Measurements from ENCODE around the gene ENTPD6.

Gene ENTPD6

GRCh38 chr20:25188218-25188617, 7.3 kb upstream of the ENTPD6 start:
- DNase-seq, result no peak

DNA sequence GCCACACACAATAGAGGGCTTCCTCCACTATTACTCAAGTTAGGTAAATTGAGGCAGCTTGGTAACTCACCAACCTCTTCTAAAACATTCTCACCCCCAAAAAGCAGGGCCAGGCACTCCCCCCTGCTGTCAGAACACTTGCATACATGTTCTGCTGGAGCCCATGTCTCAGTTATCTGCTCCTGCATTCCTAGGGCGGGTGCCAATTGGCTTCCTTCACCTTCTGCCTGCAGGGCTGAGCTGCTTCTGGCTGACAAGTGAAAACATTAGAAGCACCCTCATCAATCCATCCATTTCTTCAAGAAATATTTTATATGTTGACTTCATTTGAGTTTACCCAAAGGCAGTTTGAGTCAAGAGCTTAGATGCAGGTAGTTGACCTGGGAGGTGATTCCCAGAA, 4.5 kb upstream of the ENTPD6 start:
- no peak for DNase-seq

DNA sequence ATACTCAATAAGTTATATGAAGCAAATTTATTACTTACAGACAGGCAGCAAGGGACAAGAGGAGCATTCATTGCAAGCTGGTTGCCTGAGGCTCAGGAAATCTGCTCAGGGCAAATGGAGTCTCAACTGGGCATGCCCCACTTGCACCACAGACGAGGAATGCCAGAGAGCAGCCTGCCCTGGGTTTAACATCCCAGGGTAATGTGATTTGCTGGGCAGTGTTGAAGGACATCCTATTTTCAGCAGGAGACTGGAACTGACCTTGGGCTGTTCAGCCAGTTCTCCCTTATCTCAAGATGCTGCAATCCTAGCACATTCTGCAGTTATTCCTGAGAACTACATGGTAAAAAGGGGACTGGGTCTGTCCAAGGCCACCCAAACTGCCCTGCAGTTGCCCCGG, 3.8 kb upstream of the ENTPD6 start:
- no peak for DNase-seq

GRCh38 chr20:25193843-25194242, 1.7 kb upstream of the ENTPD6 start:
- no peak for DNase-seq

DNA sequence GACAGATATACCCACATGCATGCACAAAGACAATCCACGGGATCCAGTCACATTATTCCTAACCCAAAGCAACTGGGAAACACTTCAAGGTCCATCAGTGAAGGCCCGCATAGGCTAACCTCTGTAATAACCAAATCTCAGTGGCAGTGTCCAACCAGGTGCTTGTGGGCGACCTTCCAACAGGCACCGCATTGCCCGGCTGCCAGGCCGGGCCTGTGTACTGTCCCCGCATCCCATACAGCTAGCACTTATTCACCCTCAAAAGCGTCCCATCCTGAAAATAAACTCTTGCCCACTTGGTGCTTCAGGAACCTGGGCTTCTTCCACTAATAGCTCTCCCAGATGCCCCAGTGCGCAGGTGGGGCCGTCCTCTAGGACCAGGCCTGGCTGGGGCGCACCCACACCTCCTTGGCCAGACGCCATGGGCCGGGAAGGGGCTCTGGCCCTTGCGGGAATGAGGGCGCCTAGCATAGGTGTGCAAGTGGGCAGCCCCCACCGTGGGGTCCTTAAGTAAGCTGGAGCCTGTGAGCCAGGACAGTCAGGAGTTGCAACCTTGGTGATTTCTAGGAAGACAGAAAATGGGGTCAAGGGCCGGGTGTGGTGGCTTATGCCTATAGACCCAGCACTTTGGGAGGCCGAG, 1.1 kb upstream of the ENTPD6 start:
- DNase-seq, result no peak

DNA sequence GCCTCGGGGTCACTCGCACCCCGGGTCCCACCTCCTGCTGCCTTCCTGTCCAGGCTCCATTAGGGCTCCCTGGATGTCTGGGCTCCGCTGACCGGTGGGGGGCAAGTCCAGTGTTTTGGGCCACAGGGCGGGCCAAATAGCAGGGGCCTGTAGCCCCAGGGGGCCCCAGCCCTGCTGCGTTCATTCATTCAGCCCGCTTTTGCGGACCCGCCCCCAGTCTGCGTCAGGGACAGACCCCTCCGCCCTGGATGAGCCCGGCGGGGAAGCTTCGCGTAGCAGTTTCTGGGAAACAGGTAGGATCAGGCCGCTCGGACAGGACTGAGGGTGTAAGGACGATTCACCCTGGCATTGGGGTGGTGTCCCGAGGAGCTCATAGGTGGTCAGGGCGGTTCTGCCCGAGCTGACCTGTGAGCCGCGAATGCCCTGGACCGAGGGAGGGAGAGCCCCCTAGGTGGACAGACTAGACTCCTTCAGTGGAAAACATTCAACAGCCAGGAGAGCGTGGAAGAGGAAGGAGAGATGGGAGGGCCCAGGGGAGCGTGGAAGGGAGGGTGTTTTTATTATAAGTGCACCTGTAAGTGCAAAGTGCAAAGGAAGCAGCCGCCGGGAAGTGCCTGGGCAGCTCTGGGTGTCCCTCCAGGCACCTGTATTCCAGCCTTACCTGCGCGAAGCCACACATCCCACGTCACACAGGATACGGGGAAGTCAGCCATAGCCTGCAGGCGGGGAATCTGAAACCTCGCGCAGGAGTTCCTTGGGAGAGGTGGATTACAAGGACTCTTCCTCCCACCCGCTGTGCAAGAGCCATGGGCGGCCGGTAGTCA, 662 bp downstream of the ENTPD6 start:
- no peak for DNase-seq

DNA sequence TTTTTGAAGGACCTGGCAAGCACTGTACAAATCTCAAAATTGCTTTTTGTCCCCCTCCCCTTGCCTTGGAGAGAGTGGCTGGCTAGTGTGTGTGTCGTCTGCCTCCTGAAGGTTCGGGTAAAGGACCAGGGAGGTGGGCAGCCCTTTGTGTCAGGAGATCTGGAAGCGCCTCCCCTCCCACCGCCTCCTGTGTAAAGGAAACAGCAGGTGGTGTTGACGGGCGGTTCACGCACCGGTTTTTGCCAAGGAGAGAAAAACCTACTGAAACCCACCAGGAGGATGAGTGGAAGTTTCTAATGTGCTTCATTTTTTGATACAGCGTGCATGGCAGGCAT, 1.2 kb downstream of the ENTPD6 start:
- DNase-seq, result no peak

DNA sequence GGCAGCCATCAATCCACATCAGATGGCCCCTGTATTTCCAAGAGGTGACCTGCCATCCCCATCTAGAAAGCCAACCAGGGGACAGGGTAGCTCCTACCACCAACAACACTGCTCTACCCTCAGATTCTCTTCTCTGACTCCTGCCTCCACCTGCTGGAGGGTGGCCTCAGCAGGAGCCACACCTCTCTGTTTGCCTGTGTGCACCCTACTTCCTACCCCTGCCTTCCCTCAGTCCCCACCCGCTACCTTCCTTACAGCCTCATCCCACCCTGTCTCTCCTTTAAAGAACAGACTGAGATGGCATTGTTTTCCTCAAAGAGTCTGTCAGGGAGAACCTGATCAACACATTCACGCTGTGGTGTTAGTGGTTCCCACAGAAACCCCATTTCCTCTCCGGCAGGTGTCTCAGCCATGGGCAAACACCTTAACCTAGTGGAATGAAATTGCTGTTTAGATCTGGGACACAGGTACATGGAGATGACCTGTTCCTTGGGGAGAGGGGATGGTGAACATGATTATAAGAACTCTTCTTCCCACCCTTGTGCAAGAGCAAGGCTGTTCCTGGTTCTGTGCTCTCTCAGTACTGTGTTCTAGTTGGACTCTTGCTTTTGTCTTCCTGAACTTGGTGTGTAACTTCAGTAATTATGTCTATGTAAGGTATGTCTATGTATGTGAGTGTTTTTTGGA, 1.8 kb downstream of the ENTPD6 start:
- no peak for DNase-seq

DNA sequence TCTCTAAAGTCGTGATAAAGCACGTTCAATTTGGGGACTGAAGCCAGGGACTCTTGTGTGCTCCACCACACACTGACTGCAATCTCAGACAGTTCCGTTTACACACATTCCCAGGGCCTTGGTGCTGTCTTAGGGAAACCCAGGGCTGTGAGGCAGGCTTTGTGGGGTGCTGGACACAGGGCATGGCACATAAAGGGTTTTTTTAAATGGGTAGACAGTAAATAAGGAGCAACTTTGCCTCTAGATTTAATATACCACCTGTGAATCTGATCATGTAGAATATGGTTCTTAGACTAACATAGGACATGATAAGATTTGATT, 2.3 kb downstream of the ENTPD6 start:
- DNase-seq, result no peak

GRCh38 chr20:25198663-25199383, 3.3 kb downstream of the ENTPD6 start:
- no peak for DNase-seq

DNA sequence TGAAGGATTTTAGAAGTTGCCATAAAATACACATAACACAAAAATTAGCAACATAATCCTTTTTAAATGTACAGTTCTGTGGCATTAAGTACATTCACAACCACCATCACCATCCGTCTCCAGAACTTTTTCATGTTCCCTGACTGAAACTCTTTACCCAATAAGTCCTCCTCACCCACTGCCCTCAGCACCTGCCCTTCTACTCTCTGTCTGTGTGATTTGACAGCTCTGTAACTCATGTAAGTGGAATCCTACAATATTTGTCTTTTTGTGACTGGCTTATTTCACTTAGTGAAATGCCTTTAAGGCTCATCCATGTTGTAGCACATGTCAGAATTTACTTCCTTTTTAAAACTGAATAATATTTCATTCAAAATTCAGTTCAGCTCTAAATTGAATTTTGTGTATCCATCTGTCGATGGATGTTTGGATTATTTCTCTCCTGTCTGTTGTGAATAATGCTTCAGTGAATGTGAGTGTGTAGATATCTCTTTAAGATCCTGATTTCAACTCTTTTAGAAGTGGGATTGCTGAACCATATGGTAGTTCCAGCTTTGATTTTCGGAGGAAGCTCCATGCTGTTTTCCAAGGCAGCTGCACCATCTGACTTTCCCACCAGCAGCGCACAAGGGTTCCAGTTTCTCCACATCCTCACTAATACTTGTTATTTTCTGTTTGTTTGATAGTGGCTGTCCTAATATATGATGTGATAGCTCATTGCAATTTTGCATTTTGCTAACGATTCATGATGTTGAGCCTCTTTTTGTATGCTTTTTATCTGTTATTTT, 4.2 kb downstream of the ENTPD6 start:
- no peak for DNase-seq

- no peak for DNase-seq
Measured at GRCh38 chr20:25203089-25203488, 7.6 kb downstream of the ENTPD6 start.

GRCh38 chr20:25203871-25204320, 8.4 kb downstream of the ENTPD6 start:
- no peak for DNase-seq

GRCh38 chr20:25204550-25205276, 9.2 kb downstream of the ENTPD6 start:
- DNase-seq, result no peak

GRCh38 chr20:25205277-25206062, 10.0 kb downstream of the ENTPD6 start:
- no peak for DNase-seq

- DNase-seq, result no peak
Measured at GRCh38 chr20:25206063-25206403, 10.5 kb downstream of the ENTPD6 start.

DNA sequence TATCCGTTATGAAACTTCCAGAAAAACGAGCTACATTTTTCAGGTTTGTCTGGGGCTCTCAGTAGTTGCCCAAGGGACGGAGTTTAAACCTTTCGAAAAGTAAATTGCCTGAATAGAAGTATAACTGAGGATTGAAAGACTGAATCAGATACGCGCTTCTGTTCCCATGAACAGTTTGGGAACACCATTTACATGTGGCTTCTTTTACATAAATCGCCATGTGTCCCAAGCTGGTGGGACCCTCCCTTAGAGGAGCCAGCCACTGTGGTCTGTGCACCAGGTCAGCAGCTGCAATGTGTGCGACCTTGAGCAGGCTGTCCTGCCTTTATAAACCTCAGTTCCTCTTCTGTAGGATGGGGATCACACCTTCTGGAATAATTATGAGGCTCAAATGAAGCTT, 11.0 kb downstream of the ENTPD6 start:
- no peak for DNase-seq

- DNase-seq, result no peak
Measured at GRCh38 chr20:25207149-25207959, 11.8 kb downstream of the ENTPD6 start.

DNA sequence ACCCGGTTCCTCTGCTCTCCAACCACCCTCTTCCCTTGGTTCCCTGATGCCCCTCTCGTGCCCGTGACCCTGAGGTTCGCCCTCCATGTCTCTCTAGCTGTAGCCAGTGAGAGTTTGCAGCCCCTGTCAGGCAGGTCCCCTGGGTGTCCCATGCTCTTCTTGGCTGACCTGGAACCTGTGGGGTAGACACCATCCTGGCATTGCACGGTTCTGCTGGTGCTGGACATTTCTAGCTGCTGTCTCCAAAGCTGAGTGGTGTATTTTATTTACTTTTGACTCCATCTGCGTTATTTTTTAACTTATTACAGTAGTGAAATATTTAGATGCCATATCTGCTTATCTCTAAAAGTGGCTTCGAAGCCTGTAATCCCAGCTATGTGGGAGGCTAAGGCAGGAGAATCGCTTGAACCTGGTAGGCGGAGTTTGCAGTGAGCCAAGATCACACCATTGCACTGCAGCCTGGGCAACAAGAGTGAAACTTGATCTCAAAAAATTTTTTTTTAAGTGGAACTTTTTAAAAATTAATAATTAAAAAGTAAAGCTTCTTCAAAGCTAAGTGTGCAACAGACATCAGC, 12.5 kb downstream of the ENTPD6 start:
- no peak for DNase-seq

DNA sequence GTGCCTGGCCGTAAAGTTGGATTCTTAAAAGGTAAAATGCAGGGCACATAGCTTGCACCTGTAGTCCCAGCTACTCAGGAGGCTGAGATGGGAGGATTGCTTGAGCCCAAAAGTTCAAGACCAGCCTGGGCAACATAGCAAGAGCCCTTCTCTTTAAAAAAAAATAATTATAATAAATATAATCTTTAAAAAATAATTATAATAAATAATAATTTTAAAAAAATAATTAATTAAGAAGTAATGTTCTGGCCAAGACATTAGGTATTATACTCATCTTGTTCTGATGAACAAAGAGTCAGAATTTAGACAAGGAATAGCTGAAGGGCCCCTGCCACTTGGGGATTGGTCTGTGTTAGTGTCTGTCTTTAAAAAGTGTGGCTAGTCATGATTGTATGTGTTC, 13.9 kb downstream of the ENTPD6 start:
- no peak for DNase-seq

Data from GOT3 (cell line).